Esophagus muscularis mucosa (tissue), 4 donors: ENCODE data around the gene TRAPPC14.

Experiments
- EP300 ChIP-seq: sonication (generic); formaldehyde crosslinking; IDR thresholded peaks from one replicate; pipeline ENCODE4 v1.6.1; 2017; ENCODE audit warnings: antibody characterized with exemption
- POLR2A ChIP-seq: fragments of 450-650 bp; IDR thresholded peaks from one replicate; pipeline ENCODE4 v1.6.1; 2017; ENCODE audit warnings: antibody characterized with exemption, moderate library complexity, mild to moderate bottlenecking, low read depth
- TF ChIP-seq, protein P1 (sequence below), 3 experiments: fragments of 200-600 bp in 2 of 3; fragments of 450-650 bp in 1 of 3; sonication (generic) in 2 of 3; IDR thresholded peaks; one replicate each; pipeline ENCODE4 v1.5.1; 2017 to 2019; ENCODE audit warnings: antibody characterized with exemption in 3 of 3, mild to moderate bottlenecking in 2 of 3, moderate library complexity in 1 of 3

DNA sequence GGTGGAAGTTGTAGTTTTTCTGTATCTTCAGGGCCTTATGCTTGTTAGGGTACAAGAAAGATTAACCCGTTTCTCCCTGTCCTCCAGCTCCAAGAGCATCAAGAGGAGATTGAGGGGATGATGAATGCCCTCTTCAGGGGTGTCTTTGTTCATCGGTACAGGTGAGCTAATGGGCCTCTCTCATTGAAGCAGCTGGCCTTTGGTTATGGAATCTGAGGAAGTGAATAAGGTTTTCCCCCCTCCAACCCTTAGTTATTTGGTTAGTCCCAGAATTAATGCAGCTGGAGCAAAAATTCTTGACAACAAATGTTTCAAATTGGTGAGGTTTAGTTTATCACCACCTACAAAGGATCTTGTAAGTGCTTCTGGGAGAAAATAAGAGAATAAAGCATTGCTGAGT lies 36.7 kb upstream of the TRAPPC14 start:
- TF ChIP-seq, protein P1, sequence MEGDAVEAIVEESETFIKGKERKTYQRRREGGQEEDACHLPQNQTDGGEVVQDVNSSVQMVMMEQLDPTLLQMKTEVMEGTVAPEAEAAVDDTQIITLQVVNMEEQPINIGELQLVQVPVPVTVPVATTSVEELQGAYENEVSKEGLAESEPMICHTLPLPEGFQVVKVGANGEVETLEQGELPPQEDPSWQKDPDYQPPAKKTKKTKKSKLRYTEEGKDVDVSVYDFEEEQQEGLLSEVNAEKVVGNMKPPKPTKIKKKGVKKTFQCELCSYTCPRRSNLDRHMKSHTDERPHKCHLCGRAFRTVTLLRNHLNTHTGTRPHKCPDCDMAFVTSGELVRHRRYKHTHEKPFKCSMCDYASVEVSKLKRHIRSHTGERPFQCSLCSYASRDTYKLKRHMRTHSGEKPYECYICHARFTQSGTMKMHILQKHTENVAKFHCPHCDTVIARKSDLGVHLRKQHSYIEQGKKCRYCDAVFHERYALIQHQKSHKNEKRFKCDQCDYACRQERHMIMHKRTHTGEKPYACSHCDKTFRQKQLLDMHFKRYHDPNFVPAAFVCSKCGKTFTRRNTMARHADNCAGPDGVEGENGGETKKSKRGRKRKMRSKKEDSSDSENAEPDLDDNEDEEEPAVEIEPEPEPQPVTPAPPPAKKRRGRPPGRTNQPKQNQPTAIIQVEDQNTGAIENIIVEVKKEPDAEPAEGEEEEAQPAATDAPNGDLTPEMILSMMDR (IDR thresholded peaks at IDR 0.05) = no peak
- TF ChIP-seq EP300 (no peak), POLR2A (no peak)
